Measurements from ENCODE around the gene FIP1L1. TPM values are rescaled to one million over a fixed set of nuclear protein-coding genes. Genes with fewer than 3 reads are reported as not detected.

FIP1L1 gene
- total RNA-seq, 1 experiment from 2014 or later, result 47.6 TPM

GRCh38 chr4:53346920-53347852, 30.3 kb upstream of the FIP1L1 start:
- ATAC-seq, result no peak
- no peak for DNase-seq (ENCODE audit: low spot score)
- Mint-ChIP-seq H3K36me3 (peaks cover 11% of the 10 kb centered on the region; the same call in 1 of the 2 replicates), H3K27ac (no peak overlapping the region), H3K27me3 (ENCODE audit: low read depth) (no peaks in the 10 kb centered on the region), H3K4me1 (no peaks in the 10 kb centered on the region), H3K4me3 (no peak overlapping the region), H3K9me3 (peaks cover 15% of the 10 kb centered on the region)
- ChIA-PET CTCF (no interaction called here), POLR2A (no interaction called here)
- TF ChIP-seq ZNF317 (CRISPR knock-in tag; IDR thresholded peaks at IDR 0.05; ENCODE audit: borderline replicate concordance, low read depth) (no peak), MAX (CRISPR knock-in tag; IDR thresholded peaks at IDR 0.05) (no peak)

- Mint-ChIP-seq H3K4me1 (no peaks in the 10 kb centered on the region), H3K9me3 (peaks cover 15% of the 10 kb centered on the region), H3K27ac (no peak overlapping the region), H3K36me3 (peaks cover 15% of the 10 kb centered on the region), H3K4me3 (no peak overlapping the region), H3K27me3 (ENCODE audit: low read depth) (no peaks in the 10 kb centered on the region)
- ChIA-PET POLR2A (no interaction called here), CTCF (no interaction called here)
- DNase-seq (ENCODE audit: low spot score) (no peak), ATAC-seq (no peak)
- TF ChIP-seq CREB1 (CRISPR knock-in tag; IDR thresholded peaks at IDR 0.05), result no peak
Measured at GRCh38 chr4:53348046-53348445, 29.4 kb upstream of the FIP1L1 start.

- no peak for ATAC-seq
- no peaks in the 10 kb centered on the region for H3K27me3 Mint-ChIP-seq (ENCODE audit: low read depth)
Measured at GRCh38 chr4:53349091-53349491, 28.4 kb upstream of the FIP1L1 start.

More at GRCh38 chr4:53349091-53349491, 28.4 kb upstream of the FIP1L1 start:
- ChIA-PET CTCF (no interaction called here), POLR2A (no interaction called here)
- Mint-ChIP-seq H3K4me1 (no peaks in the 10 kb centered on the region), H3K9me3 (peaks cover 23% of the 10 kb centered on the region), H3K27ac (no peak overlapping the region), H3K4me3 (no peak overlapping the region), H3K36me3 (peaks cover 22% of the 10 kb centered on the region)
- no peak for TF ChIP-seq JAZF1 (CRISPR knock-in tag; IDR thresholded peaks at IDR 0.05)
- no peak for TF ChIP-seq FOXK1 (CRISPR knock-in tag; IDR thresholded peaks at IDR 0.05)
- no peak for TF ChIP-seq IRF2 (CRISPR knock-in tag; IDR thresholded peaks at IDR 0.05; ENCODE audit: borderline replicate concordance, low read depth)
- TF ChIP-seq SP1 (CRISPR knock-in tag; conservative IDR thresholded peaks at IDR 0.05), result no peak
- no peak for TF ChIP-seq PREB (CRISPR knock-in tag; IDR thresholded peaks at IDR 0.05; ENCODE audit: borderline replicate concordance)
- no peak for TF ChIP-seq TEAD1 (CRISPR knock-in tag; IDR thresholded peaks at IDR 0.05)
- TF ChIP-seq IRF1 (CRISPR knock-in tag; IDR thresholded peaks at IDR 0.05), result no peak
- no peak for TF ChIP-seq CTCF (IDR thresholded peaks at IDR 0.05)
- DNase-seq (ENCODE audit: low spot score), result no peak

Data from WTC11 (cell line).